ENCODE data around the gene RPTOR. TPM values are rescaled to one million over a fixed set of nuclear protein-coding genes. Genes with fewer than 3 reads are reported as not detected.
A peak's percentile ranks its signal among the peaks of the same experiment; 100 is the strongest.

Gene RPTOR
- total RNA-seq, 6 experiments from 2014 or later = 34.4 to 39.2 (median 35.5) TPM

- no peaks in the 10 kb centered on the region for H3K36me3 Mint-ChIP-seq (ENCODE audit: low read depth)
- H3K9me3 Mint-ChIP-seq = no peaks in the 10 kb centered on the region
- H3K27me3 Mint-ChIP-seq (ENCODE audit: insufficient read depth) = no peaks in the 10 kb centered on the region; the same call in 1 of the 2 replicates
- H3K27ac Mint-ChIP-seq = no peak overlapping the region
- DNase-seq = no peak
- H3K4me3 Mint-ChIP-seq = no peak overlapping the region
- H3K4me1 Mint-ChIP-seq (ENCODE audit: low read depth) = peaks cover 29% of the 10 kb centered on the region
- TF ChIP-seq, protein P1, sequence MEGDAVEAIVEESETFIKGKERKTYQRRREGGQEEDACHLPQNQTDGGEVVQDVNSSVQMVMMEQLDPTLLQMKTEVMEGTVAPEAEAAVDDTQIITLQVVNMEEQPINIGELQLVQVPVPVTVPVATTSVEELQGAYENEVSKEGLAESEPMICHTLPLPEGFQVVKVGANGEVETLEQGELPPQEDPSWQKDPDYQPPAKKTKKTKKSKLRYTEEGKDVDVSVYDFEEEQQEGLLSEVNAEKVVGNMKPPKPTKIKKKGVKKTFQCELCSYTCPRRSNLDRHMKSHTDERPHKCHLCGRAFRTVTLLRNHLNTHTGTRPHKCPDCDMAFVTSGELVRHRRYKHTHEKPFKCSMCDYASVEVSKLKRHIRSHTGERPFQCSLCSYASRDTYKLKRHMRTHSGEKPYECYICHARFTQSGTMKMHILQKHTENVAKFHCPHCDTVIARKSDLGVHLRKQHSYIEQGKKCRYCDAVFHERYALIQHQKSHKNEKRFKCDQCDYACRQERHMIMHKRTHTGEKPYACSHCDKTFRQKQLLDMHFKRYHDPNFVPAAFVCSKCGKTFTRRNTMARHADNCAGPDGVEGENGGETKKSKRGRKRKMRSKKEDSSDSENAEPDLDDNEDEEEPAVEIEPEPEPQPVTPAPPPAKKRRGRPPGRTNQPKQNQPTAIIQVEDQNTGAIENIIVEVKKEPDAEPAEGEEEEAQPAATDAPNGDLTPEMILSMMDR (IDR thresholded peaks at IDR 0.05) = no peak
Measured at GRCh38 chr17:80582165-80582564, 37.5 kb downstream of the RPTOR start.

- TF ChIP-seq, protein P1 (IDR thresholded peaks at IDR 0.05) = no peak
- peak overlapping the region; percentile 68 for H3K27ac Mint-ChIP-seq
- peaks cover 43% of the 10 kb centered on the region for H3K4me1 Mint-ChIP-seq (ENCODE audit: low read depth)
- H3K9me3 Mint-ChIP-seq = no peaks in the 10 kb centered on the region
- H3K4me3 Mint-ChIP-seq = no peak overlapping the region
- no peaks in the 10 kb centered on the region; the same call in 1 of the 2 replicates for H3K27me3 Mint-ChIP-seq (ENCODE audit: insufficient read depth)
- H3K36me3 Mint-ChIP-seq (ENCODE audit: low read depth) = no peaks in the 10 kb centered on the region
- DNase-seq = no peak
Measured at GRCh38 chr17:80584176-80584905, 39.7 kb downstream of the RPTOR start.

DNA sequence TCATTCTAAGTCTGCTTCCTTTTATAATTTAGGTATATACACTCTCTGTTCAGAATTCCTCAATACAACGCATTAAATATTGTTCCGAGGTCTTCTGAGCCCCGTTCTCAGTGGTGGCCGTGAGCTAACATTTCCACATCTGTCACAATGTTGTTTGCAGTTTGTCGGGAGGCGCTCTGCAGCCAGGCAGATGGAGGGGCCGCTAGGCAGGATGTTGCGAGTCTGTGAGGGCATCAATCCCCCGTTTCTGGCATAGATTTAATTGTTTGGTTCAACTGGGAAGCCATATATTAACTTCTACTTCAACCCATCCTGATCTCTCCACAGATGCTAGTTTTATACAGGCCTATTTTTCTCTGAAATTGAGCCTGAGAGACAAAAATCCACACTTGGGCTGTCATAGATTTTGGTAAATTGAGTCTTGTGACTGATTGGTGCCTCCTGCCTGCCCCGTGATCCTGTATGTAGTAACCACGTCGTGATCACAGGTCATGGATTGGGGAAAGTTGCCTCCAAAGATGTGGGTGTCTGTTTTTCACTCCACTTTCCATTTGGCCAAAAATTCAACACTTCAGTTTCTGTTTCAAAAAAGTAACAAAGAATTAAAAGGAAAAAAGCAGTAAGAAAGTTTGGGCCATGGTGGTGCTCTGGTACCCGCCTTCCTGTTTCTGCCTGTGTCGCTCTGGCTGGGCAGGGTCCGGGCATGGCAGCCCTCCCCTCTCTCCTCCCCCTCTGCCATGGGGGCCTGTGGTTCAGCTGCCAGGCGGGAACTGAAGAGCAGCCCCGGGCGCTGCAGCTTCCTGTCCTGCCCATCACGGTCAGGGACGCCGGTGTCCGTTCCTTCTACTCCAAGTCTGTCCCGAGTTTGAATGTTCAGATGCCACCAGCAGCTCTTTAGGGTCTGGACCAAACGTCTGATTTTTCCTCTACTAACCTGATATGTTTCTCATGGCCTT is 41.5 kb downstream of the RPTOR start:
- Mint-ChIP-seq H3K27me3 (ENCODE audit: insufficient read depth) (no peaks in the 10 kb centered on the region; the same call in 1 of the 2 replicates), H3K36me3 (ENCODE audit: low read depth) (no peaks in the 10 kb centered on the region), H3K4me3 (peak overlapping the region; percentile 82; the same call in 1 of the 2 replicates), H3K4me1 (ENCODE audit: low read depth) (peaks cover 60% of the 10 kb centered on the region), H3K9me3 (no peaks in the 10 kb centered on the region), H3K27ac (peak overlapping the region; percentile 95)
- TF ChIP-seq, protein P1 (IDR thresholded peaks at IDR 0.05) = no peak
- DNase-seq = no peak

DNA sequence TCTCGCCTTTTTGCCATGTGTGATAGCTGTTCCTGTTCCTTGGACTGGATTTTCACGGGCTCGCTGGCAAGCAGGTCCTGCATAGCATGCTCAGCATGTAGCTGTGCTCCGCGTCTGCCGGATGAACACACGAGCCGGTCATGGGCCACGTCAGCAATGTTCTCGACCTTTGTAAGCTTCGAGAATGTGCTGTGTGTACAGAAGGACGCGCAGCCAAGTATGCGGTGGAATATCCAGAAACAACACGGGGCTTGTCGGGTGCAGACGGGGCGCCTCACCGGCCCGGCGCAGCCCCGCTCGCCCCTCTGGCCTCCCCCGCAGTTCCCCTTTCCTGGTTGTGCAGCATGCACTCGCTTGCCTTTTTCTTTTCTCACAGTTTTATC is 42.2 kb downstream of the RPTOR start:
- Mint-ChIP-seq H3K27me3 (ENCODE audit: insufficient read depth) (no peaks in the 10 kb centered on the region; the same call in 1 of the 2 replicates), H3K36me3 (ENCODE audit: low read depth) (no peaks in the 10 kb centered on the region), H3K4me3 (peak overlapping the region; percentile 82; the same call in 1 of the 2 replicates), H3K4me1 (ENCODE audit: low read depth) (peaks cover 65% of the 10 kb centered on the region), H3K27ac (peak overlapping the region; percentile 95), H3K9me3 (no peaks in the 10 kb centered on the region)
- DNase-seq = no peak
- TF ChIP-seq, protein P1 (IDR thresholded peaks at IDR 0.05) = no peak

DNA sequence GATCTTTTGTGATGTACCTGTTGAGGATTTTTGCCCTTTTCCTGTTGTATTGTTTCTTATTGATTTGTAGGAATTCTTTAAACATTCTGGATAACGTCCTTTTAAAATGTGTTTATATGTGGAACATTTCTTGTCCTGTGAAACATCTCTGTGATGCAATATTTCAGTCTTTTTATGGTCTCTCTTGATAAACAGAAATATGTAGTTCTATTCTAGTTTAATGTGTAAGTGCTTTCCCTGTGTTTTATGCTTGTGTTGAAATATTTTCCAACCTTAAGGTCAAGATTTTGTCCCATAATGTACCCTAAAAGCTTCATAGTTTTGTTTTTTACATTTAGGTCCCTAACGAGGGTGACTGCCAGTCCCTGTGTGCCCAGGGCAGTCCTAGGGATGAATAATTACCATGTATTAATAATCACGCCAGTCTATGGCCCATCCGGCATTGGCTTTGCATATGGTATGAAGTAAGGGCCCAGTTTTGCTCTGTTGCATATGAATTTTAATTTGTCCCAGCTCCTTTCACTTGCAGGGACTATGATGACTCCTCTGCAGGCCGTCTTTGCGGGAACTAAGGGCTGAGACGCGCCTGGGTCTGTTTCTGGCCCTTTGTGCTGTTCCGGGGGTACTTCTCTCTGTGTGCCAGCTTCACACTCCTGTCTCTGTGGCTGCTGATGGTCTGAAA is 44.2 kb downstream of the RPTOR start:
- TF ChIP-seq, protein P1 (IDR thresholded peaks at IDR 0.05) = no peak
- no peaks in the 10 kb centered on the region; the same call in 1 of the 2 replicates for H3K27me3 Mint-ChIP-seq (ENCODE audit: insufficient read depth)
- no peaks in the 10 kb centered on the region for H3K36me3 Mint-ChIP-seq (ENCODE audit: low read depth)
- DNase-seq = no peak
- peaks cover 67% of the 10 kb centered on the region for H3K4me1 Mint-ChIP-seq (ENCODE audit: low read depth)
- no peaks in the 10 kb centered on the region for H3K9me3 Mint-ChIP-seq
- no peak overlapping the region for H3K27ac Mint-ChIP-seq
- no peak overlapping the region; the same call in 1 of the 2 replicates for H3K4me3 Mint-ChIP-seq

All from HFFc6 (cell line).